Stimulated activated CD4-positive, alpha-beta T cell treated with anti-CD3 and anti-CD28 coated beads, Interleukin-15, amount 100 ng/mL, for 24 hours (primary cell): ENCODE results near the gene SIPA1L3.
"Not testable (repeated sequence)": the region's sequence is repeated elsewhere in the genome, so short reads cannot be mapped to it uniquely, and the experiment has no call there.

Experiments
- DNase-seq: peaks from one replicate; pipeline ENCODE4 v3.0.0-alpha.2; 2020

The SIPA1L3 gene

GRCh38 chr19:38223119-38223523 lies 316.1 kb downstream of the SIPA1L3 start:
- no peak for DNase-seq

GRCh38 chr19:38223617-38224013 lies 316.6 kb downstream of the SIPA1L3 start:
- no peak for DNase-seq

- peak; percentile 77 for DNase-seq
Observed at GRCh38 chr19:38224014-38224862, 317.2 kb downstream of the SIPA1L3 start, which contains the start of gene DPF1. Gene DPF1, minus strand, starts transcription at chr19:38224222. Its CDS starts 80 bp downstream, at chr19:38224142.

GRCh38 chr19:38224863-38225218 lies 317.8 kb downstream of the SIPA1L3 start:
- DNase-seq: not testable (repeated sequence)

- DNase-seq: no peak
Observed at GRCh38 chr19:38227287-38228004, 320.4 kb downstream of the SIPA1L3 start.

GRCh38 chr19:38228005-38228377 lies 321.0 kb downstream of the SIPA1L3 start:
- DNase-seq: no peak

GRCh38 chr19:38228491-38229439 lies 321.8 kb downstream of the SIPA1L3 start:
- peak; percentile 31 for DNase-seq

- DNase-seq: peak; percentile 85
Observed at GRCh38 chr19:38229585-38230073, 322.6 kb downstream of the SIPA1L3 start.

- not testable (repeated sequence) for DNase-seq
Observed at GRCh38 chr19:38230506-38231133, 323.6 kb downstream of the SIPA1L3 start.

GRCh38 chr19:38231918-38232317 lies 324.9 kb downstream of the SIPA1L3 start:
- DNase-seq: no peak

- peak; percentile 88 for DNase-seq
Observed at GRCh38 chr19:38233740-38234251, 326.8 kb downstream of the SIPA1L3 start.

- DNase-seq: no peak
Observed at GRCh38 chr19:38234615-38235014, 327.6 kb downstream of the SIPA1L3 start.

GRCh38 chr19:38239816-38240215 lies 332.8 kb downstream of the SIPA1L3 start:
- no peak for DNase-seq

- no peak for DNase-seq
Observed at GRCh38 chr19:38243279-38243673, 336.3 kb downstream of the SIPA1L3 start.

GRCh38 chr19:38245826-38246498 lies 339.0 kb downstream of the SIPA1L3 start:
- DNase-seq: no peak

GRCh38 chr19:38247126-38247525 lies 340.1 kb downstream of the SIPA1L3 start:
- DNase-seq: no peak

- DNase-seq: no peak
Observed at GRCh38 chr19:38247734-38248268, 340.8 kb downstream of the SIPA1L3 start.

GRCh38 chr19:38248421-38248820 lies 341.4 kb downstream of the SIPA1L3 start:
- DNase-seq: no peak

GRCh38 chr19:38250428-38250820 lies 343.4 kb downstream of the SIPA1L3 start:
- no peak for DNase-seq

GRCh38 chr19:38250821-38251563 lies 344.0 kb downstream of the SIPA1L3 start:
- no peak for DNase-seq
